Measurements from ENCODE around the gene RAP1GAP2.
A peak's percentile ranks its signal among the peaks of the same experiment; 100 is the strongest.
"Not testable (repeated sequence)": the region's sequence is repeated elsewhere in the genome, so short reads cannot be mapped to it uniquely, and the experiment has no call there.

RAP1GAP2 gene

GRCh38 chr17:2796164-2797125 is at the start of gene RAP1GAP2:
RAP1GAP2 (plus strand) TSS chr17:2796438; CDS start chr17:2796528, 90 bp downstream.
- peak; percentile 37 for DNase-seq (ENCODE audit: low read depth)

GRCh38 chr17:2749058-2749783 is 47.0 kb upstream of the RAP1GAP2 start, which contains the start of gene CCDC92B:
CCDC92B (minus strand) TSS chr17:2749652; CDS start chr17:2735145, 14,507 bp downstream.
- no peak for DNase-seq (ENCODE audit: low read depth)

GRCh38 chr17:2749784-2750181 is 46.5 kb upstream of the RAP1GAP2 start:
- peak; percentile 53 for DNase-seq (ENCODE audit: low read depth)

- no peak for DNase-seq (ENCODE audit: low read depth)
Measured at GRCh38 chr17:2750721-2751120, 45.5 kb upstream of the RAP1GAP2 start.

- DNase-seq (ENCODE audit: low read depth), result no peak
Measured at GRCh38 chr17:2751491-2751890, 44.7 kb upstream of the RAP1GAP2 start.

- DNase-seq (ENCODE audit: low read depth), result no peak
Measured at GRCh38 chr17:2755891-2756724, 40.1 kb upstream of the RAP1GAP2 start.

- DNase-seq (ENCODE audit: low read depth), result no peak
Measured at GRCh38 chr17:2758870-2759269, 37.4 kb upstream of the RAP1GAP2 start.

- DNase-seq (ENCODE audit: low read depth), result no peak
Measured at GRCh38 chr17:2770129-2770528, 26.1 kb upstream of the RAP1GAP2 start.

- DNase-seq (ENCODE audit: low read depth), result no peak
Measured at GRCh38 chr17:2775206-2775605, 21.0 kb upstream of the RAP1GAP2 start.

- DNase-seq (ENCODE audit: low read depth), result no peak
Measured at GRCh38 chr17:2776589-2777241, 19.5 kb upstream of the RAP1GAP2 start.

GRCh38 chr17:2777242-2777867 is 18.9 kb upstream of the RAP1GAP2 start:
- DNase-seq (ENCODE audit: low read depth), result no peak

- DNase-seq (ENCODE audit: low read depth), result no peak
Measured at GRCh38 chr17:2778489-2778888, 17.7 kb upstream of the RAP1GAP2 start.

GRCh38 chr17:2779545-2779944 is 16.7 kb upstream of the RAP1GAP2 start:
- DNase-seq (ENCODE audit: low read depth), result no peak

GRCh38 chr17:2780256-2780655 is 16.0 kb upstream of the RAP1GAP2 start:
- DNase-seq (ENCODE audit: low read depth), result no peak

- no peak for DNase-seq (ENCODE audit: low read depth)
Measured at GRCh38 chr17:2780931-2781454, 15.2 kb upstream of the RAP1GAP2 start.

GRCh38 chr17:2781598-2781997 is 14.6 kb upstream of the RAP1GAP2 start:
- not testable (repeated sequence) for DNase-seq (ENCODE audit: low read depth)

- DNase-seq (ENCODE audit: low read depth), result no peak
Measured at GRCh38 chr17:2782055-2782454, 14.2 kb upstream of the RAP1GAP2 start.

- DNase-seq (ENCODE audit: low read depth), result no peak
Measured at GRCh38 chr17:2783310-2784030, 12.8 kb upstream of the RAP1GAP2 start.

- no peak for DNase-seq (ENCODE audit: low read depth)
Measured at GRCh38 chr17:2784864-2785263, 11.4 kb upstream of the RAP1GAP2 start.

GRCh38 chr17:2785376-2785775 is 10.9 kb upstream of the RAP1GAP2 start:
- DNase-seq (ENCODE audit: low read depth), result not testable (repeated sequence)

Data from stimulated activated CD4-positive, alpha-beta T cell treated with anti-CD3 and anti-CD28 coated beads, Interleukin-2, amount 100 ng/mL, for 4 hours (primary cell).